GM18907 (cell line): ENCODE measurements around the gene LTC4S.
"Not testable (repeated sequence)": the region's sequence is repeated elsewhere in the genome, so short reads cannot be mapped to it uniquely, and the experiment has no call there.

Experiments
- ATAC-seq: cut with Tn5 transposase; IDR thresholded peaks from one replicate; pipeline ENCODE4 v1.9.1; 2021; ENCODE audit warnings: mild to moderate bottlenecking, moderate library complexity; ENCODE audit not compliant: unreplicated experiment

LTC4S gene

DNA sequence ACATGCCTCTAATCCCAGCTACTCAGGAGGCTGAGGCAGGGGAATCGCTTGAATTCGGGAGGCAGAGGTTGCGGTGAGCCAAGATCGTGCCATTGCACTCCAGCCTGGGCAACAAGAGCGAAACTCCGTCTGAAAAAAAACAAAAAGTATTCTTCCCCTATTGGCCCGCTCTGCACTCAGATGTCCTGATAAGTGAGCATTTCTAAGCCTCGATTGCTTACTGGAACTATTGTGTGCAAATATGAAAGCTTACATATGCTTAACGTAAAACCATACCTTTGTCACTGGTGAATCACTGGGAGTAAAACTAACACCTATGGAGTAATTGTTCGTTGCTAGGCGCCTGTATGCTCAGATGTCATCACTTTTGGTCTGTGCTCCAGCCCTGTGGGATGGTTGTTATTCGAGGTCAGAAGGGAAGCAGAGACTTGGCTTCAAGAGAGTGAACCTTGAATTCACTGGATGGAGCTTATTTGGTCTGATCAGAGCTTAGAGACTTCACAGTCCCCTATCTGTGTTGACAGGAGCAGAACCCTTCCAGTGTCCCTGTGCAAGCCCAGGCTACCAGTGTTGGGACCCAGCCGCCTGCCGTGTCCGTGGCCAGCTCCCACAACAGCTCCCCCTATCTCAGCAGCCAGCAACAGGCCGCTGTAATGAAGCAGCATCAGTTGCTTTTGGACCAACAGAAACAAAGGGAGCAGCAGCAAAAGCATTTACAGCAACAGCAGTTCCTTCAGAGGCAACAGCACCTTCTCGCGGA lies 25.3 kb upstream of the LTC4S start:
- ATAC-seq = no peak

DNA sequence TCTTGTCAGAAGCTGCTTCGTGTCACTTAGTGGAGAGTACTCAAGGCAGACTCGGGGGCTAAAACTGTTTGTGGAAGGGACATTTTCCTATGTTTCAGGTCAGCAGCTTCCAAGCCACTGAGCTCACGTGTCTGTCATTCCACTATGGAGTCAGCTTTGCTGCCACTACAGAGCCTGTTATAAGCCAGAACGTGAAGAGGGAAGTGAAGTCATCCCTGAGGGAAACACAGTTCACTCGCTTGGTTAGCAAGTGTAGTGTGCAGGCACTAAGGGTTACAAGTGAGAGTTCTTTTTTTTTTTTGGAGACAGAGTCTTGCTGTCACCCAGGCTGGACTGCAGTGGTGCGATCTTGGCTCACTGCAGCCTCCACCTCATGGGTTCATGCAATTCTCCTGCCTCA lies 24.5 kb upstream of the LTC4S start:
- ATAC-seq = no peak

DNA sequence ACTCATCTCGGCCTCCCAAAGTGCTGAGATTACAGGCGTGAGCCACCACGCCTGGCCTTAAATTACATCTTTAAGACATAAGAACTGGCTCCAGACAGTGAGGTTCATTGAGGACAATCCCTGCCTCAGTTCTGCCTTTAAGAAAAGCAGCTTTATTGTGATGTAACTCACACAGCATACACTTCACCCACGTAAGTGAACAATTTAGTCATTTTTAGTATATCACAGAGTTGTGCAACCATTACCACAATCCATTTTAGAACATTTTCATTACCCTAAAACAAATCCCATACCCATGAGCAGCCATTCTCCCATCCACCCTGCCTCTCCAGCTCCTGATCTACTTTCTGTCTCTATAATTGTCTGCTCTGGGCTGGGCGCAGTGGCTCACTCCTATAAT lies 24.0 kb upstream of the LTC4S start:
- no peak for ATAC-seq

DNA sequence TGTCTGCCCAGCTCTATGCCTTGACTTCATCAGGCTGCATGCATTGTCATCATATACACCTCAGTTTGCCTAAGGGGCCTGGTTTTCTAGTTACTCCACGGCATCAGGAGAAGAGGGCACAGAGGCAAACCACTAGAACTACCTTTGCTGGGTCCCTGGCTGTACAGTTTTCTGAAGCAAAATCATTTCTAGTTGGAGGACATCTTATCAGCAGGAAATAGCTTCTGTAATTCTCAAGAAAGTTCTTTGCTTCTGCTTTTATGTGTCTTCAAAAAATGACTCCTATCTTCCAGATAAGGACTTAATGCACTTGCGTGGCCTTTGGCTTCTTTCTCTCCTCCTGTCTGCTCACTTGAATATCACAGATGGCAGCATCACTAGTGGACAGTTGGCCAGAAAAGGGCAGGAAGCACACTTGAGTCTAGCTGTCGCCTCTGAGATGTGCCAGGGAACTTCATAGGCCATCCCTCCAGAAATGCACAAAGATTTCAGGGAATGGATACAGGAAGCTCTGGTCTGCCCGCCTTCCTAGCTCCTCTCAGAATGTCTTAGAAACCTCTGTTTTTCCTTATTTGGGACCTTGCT lies 22.4 kb upstream of the LTC4S start:
- no peak for ATAC-seq

DNA sequence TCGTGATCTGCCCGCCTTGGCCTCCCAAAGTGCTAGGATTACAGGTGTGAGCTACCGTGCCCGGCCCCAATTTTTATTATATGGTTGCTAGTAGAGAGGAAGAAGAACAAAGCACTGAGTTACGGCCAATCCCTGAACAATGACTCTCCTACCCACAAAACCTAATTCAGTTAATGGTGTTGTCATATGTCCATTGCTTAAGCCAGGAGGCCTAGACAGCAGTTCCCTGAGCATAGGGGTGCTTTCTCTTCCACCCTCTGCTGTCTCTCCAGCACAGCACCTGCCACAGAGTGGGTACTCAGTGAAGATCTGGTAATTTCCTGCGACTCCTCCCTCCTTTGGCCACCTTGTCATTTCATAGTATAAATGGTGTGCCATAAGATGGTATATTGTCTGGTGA lies 21.4 kb upstream of the LTC4S start:
- ATAC-seq = no peak

DNA sequence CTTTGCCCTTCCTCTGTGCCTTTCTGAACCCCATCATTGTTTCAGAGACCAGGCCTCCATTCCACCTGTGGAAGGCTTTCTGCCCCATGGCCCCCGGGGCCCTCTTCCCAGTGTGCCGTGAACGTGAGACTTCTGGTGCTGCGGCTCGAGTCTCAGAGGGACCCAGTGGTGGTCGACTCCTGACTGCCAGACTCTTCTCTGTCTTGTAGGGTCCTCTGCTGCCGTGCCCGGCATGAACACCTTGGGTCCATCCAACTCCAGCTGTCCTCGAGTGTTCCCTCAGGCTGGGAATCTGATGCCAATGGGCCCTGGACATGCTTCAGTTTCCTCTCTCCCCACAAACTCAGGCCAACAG lies 20.1 kb upstream of the LTC4S start:
- ATAC-seq = no peak

DNA sequence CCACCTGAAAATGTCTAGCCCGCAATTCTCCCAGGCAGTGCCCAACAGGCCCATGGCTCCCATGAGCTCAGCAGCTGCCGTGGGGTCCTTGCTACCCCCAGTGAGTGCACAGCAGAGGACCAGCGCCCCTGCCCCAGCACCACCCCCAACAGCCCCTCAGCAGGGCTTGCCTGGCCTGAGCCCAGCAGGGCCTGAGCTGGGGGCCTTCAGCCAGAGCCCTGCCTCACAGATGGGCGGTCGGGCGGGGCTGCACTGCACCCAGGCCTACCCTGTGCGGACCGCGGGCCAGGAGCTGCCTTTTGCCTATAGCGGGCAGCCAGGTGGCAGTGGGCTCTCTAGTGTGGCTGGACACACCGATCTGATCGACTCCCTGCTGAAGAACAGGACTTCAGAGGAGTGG lies 19.3 kb upstream of the LTC4S start:
- ATAC-seq = no peak

DNA sequence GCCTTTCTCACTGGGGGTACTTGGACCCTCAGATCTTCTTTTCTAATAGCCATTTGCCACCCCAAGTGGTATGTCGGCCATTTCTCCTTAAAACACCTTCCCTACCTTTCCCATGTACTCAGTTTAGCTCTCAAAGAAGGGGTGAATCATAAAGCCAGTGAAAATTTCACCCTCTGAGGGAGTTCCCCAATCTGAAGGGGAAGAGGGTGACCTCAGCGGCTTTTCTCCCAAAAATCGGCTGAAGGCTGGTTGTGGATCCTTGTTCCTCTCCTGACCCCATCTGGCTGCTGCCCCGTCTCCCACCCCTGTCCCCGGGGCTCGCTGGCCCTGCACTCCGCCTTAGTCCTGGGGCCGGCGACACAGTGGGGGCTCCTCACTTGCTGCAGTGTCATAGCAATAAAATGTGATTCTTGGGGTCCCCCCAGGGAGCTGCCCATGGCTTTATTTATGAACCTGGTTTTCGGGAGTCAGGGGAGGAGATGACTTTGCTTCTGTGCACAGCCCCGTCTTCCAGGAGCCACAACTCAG lies 17.3 kb upstream of the LTC4S start:
- ATAC-seq = no peak

DNA sequence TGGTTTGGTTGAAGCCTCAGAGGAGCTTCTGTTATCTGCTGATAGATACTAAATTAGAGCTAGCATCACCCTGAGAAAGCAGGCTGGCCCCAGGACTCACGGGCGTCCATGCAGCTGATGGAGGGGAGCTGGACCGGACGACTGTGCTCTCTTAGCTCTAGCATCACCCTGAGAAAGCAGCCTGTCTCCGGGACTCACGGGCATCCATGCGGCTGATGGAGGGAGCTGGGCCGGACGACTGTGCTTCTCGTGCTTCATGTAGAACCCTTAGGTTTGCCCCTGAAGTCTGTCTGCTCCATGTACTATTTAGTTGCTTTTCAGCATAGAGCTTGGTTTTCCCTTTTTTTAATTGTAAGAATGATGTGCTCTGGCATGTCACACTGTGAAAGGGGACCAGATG lies 16.3 kb upstream of the LTC4S start:
- ATAC-seq = no peak

DNA sequence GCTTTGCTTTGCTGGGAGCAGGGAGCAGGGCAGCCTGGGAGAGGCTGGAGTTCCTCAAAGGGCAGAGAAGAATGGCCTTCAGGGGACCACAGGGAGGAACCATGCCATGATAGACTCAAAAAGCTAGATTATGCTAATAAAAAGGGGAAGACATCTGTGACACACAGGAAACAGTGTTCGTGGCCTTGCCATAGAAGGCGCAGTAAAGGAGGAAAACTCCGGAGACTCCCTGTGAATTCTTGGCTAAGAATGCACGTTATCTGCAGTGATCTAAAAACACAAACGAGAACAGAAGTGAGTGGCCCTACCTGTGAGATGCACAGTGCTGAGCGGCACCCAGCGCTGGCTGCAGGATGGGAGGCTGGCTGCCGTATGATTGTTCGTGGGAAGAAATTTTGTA lies 15.9 kb upstream of the LTC4S start:
- ATAC-seq = no peak

DNA sequence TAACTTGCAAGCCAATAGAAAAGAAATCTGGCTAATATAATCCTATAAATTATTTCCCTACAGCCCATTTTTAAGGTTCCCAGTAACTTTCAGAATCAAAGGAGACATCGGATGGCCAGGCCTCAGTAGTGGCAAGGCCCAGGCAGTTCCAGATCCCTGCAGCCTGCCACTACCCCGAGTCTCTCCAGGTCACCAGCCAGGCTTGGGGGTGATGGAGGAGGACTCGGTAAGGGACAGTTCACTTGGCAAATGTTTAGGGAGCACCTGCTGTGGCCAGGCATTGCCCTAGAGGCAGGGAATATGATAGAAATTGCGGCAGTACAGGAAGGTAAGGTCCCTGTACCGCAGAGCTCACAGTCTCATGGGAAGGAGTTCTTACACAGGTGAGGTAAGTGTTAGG lies 15.2 kb upstream of the LTC4S start:
- no peak for ATAC-seq

DNA sequence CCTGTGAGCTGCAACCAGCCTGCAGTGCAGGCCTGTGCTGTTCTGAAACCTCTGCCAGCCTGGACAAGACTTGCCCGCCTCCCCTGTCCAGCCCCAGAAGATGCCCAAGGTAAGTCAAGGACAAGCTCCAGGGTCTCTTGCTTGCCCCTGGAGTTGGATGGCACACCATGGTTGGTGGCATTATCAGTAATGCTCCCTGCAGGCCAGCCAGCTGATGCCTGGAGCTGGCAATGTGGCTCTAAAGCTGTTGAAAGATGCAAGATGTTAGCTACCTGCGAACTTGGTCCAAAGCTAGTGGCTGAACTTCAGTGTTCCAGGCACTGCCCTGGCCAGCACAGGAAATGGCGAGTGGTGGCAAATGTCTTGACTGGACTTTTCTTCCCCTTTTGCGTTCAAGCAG lies 14.0 kb upstream of the LTC4S start:
- ATAC-seq = no peak

DNA sequence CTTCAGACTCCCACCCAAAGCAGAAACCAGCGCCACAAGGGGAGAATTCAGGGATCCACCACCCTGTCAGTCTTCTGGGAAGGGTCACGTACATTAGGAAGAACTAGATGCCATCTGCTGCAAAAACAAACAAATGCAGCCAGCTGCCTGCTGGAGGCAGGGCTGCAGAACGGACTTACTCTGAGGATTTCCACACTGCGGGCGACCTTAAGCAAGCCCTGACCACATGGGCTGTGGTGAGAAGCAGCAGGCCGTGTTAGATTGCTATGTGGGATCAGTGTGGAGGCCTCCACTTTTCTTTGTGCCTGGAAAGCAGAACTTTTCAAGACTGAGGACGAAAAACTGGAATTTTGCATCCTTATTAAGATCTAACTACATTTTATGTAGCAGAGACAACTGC lies 13.4 kb upstream of the LTC4S start:
- ATAC-seq = no peak

DNA sequence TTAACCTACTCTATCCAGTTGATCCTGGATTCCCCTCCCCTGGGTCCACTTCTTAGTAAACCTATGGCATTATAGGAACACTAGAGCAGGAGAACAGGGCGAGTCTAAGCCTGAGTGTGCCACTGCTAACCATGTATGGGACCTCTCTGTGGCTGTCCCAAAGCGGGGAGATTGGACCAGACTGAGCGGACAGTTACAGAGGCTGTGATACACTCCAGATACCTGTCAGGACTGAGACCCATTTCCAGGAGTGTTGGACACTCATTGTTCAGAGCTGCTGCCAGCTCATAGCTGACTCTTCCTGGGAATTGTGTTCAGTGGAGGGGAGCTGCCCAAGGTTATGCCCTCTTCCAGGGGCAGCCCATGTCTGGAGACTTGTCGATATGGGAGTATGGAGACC lies 11.9 kb upstream of the LTC4S start:
- ATAC-seq = no peak

DNA sequence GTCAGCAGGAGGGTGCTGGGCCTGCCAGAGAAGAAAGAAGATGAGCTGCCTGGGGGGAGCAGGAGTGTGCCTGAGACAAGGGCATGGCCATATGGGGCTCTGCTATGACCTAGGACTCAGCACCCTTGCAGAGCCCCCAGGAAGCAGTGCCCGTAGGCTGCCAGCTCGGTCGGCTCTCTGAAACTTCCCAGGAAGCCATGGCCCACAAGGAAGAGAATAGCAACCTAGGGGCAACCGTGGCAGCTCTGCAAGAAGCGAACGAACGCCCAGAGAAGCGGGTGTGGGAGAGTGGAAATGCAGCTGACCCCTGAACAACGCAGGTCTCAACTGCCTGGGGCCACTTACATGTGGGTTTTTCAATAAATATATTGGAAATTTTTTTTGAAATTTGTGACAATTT lies 10.7 kb upstream of the LTC4S start:
- ATAC-seq = no peak

DNA sequence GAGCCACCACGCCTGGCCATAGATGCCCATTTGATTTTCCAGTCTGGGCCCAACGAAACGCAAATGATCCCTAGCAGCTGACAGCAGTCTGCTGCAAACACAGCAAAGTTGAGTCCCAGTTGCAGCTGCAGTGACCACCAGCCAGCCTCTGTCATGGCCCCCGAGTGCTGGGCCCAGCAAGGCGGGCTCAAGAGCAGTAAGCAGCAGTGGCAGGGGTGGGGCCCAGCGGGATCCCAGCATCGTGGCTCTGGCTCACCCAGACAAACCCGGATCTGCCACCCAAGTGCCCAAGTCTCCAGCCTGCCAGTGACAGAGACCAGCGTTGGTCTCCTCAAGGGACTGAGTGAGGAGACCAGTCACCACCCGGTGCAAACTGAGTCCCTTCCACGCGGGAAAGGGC lies 6.9 kb upstream of the LTC4S start:
- no peak for ATAC-seq

DNA sequence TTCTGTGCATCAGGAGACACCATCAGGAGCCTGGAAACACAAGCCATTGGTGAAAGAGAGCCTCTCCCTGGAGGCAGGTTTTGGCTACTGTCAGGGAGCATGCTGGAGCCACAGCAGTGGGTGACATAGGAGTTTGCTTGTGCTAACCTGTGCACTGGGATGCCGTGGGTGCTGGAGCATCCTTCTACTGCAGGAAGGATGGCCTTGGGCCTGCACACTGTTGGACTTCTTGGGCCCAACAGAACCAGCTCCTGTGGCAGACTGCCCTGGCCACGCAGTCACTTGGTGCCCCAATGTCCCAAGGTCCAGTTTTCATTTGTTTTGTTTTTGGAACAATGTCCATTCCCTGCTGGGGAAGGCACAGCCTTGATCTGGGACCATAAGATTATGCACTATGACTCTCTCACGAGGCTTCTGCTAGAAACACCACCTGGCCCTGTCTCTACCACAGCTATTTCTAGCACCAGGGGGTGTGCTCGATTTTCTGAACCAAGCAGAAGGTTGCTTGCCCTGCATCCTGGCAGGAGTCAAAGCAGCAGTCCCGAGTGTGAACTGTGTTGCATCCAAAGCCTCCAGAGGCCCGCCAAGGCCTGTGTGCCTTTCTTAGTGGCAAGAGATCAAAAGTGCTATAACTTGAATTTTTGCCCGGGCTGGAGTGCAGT lies 5.5 kb upstream of the LTC4S start:
- ATAC-seq = no peak

DNA sequence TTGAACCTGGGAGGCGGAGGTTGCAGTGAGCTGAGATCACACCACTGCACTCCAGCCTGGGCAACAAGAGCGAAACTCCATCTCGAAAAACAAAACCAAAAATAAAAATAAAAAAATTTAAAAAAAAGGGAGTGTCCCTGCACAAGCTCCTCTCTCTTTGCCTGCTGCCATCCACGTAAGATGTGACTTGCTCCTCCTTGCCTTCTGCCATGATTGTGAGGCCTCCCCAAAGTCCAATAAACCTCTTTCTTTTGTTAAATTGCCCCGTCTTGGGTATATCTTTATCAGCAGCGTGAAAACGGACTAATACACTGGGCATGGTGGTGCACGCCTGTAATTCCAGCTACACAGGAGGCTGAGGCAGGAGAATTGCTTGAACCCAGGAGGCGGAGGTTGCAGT lies 4.5 kb upstream of the LTC4S start:
- not testable (repeated sequence) for ATAC-seq

DNA sequence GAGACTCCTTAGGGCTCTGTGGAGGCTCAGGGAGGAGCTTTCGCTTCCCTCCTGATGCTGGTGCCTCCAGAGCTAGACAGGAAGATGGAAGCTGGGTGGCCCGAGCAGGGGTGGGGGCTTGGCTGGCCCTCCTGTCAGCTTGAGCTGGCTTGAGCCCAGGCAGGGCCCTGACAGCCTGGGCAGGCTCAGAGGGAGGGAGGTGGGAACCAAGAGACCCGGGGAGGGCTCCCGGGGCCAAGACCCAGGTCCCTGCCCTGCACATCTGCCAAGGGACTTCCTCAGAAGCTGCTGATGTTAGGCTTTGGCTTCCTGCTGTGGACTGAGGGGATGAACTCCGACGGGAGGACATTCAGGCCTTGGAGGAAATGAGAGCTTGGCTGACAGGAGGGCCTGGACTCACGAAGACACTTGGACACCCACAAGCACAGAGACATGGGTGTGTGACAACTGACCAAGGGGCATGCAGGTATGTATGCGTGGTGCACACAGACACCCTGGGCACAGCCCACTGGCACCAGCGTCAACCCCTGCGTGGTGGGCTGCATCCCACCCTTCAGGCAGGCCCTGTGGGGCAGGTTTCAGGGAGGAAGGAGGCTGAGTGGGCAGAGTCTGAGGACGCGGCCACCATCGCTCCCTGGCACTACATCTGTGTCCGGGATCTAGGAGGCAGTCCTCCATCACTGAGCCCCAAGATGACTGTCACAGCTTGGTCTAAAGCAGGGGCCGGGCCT lies 1.7 kb upstream of the LTC4S start:
- no peak for ATAC-seq

DNA sequence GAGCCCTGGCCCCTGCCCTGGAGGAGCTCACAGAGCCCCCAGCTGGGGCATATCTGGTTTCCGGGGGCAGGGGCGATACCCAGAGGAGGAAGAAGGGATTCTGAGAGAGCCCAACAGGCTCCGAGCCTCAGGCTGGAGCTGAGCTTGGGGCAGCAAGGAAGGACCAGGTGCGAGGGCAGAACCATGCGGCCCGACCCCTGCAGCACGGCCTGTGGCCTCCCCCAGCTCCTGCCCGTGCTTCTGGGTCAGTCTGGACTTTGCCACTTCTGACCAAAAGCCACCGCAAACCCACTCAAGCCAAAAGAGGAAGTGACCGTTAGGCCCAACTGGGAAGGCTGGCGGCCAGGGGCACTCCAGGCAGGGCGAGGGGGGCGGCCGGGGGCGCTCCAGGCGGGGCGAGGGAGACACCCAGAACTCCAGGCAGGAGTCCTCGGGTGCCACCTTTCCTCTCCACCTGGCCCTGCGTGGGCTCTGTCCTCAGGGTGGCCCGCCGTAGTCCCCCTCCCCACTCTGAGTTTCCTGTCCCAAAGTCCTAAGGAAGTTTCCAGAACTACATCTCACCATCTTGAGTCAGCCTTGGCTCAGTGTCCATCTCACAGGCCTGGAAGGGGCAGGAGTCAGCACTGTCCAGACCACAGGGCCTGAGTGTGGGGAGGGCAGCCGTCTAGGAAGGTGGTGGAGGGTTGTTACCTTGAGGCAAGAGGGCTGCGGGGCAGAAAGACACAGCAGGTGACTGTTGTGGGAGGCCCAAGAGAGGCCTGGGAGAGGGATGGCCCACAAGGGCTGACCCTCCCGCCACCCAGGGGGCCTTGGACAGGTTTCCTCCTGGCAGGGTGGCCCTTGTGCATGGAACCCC lies 946 bp upstream of the LTC4S start:
- no peak for ATAC-seq

DNA sequence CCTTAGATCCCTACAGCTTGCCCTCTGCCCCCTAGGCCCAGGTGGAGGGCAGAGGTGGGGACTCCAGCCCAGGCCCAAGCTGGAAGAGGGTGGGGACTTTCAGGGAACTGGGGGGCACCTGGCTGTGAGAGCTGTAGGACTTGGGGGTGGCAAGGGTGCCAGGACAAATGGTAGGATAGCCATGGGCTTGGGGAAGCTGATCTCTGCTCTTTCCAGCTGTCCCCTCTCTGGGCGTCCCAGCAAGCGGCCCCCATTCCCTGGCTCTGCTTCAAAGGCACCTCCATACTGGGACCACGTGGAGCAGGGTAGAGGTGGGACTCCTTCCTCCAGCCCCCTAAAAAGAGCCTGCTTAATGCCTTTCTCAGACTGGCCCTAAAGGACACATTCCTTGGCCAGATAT lies 385 bp downstream of the LTC4S start:
- ATAC-seq = no peak
